ENCODE results near the gene ADARB2. TPM values are rescaled to one million over a fixed set of nuclear protein-coding genes. Genes with fewer than 3 reads are reported as not detected.

Gene ADARB2
- total and polyA plus RNA-seq, 2 donors (not counting 1 experiment from before 2014, with no cell fraction given), result not detected

GRCh38 chr10:1247598-1248261 lies 489.6 kb downstream of the ADARB2 start:
- Histone ChIP-seq H3K79me2 (ENCODE audit: control insufficient read depth, insufficient read depth, low read length) (no peaks in the 10 kb centered on the region), H3K27me3 (ENCODE audit: control insufficient read depth, insufficient read depth, low read length) (no peaks in the 10 kb centered on the region), H4K20me1 (ENCODE audit: control insufficient read depth, extremely low read depth, insufficient read depth, low read length) (no peaks in the 10 kb centered on the region), H3K4me3 (replicated peaks in 1 of 4; ENCODE audit: control extremely low read depth in 1 of 4, insufficient read depth in 1 of 4, low read depth in 3 of 4, low read length in 4 of 4) (no peak overlapping the region), H3K9me3 (ENCODE audit: control insufficient read depth, insufficient read depth, low read depth, low read length) (no peaks in the 10 kb centered on the region), H3K27ac (ENCODE audit: insufficient read depth, low read length) (no peak overlapping the region), H3K4me2 (ENCODE audit: extremely low read depth, insufficient read depth, low read length) (no peak overlapping the region), H3K4me1 (ENCODE audit: control insufficient read depth, extremely low read depth, insufficient read depth, low read length) (no peaks in the 10 kb centered on the region), H2AFZ (ENCODE audit: low read length) (no peak overlapping the region), H3K36me3 (ENCODE audit: control insufficient read depth, insufficient read depth, low read length) (no peaks in the 10 kb centered on the region), H3K9ac (ENCODE audit: insufficient read depth, low read length) (no peak overlapping the region)
- TF ChIP-seq CTCF (conservative IDR thresholded peaks at IDR 0.05 in 1 of 2, IDR thresholded peaks at IDR 0.05 in 1 of 2; ENCODE audit: low read depth in 1 of 2, low read length in 2 of 2), result no peak
- no peak for TF ChIP-seq EZH2 (IDR thresholded peaks at IDR 0.05; ENCODE audit: low read length, missing control alignments)
- no peak for DNase-seq (ENCODE audit: low read depth in 2 of 2)

DNA sequence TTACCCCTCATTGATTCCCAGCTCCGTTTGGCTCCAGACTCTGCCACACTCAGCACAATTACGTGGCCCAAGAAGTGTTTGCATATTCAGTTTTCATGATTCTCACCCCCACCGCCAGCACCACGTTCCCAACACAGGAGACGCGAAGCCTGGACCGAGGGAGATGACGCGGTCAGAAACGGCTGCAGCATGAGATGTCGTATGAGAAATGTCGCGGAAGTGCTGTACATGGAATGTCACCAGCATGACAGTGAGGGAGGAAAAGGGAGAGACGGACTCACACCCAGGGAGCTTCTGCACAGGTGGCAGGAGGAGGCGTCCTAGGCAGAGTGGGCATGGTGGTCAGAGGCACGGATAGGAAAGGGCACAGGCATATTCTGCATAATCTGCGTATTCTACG lies 492.8 kb downstream of the ADARB2 start:
- Histone ChIP-seq H3K9me3 (ENCODE audit: control insufficient read depth, insufficient read depth, low read depth, low read length) (no peaks in the 10 kb centered on the region), H3K4me3 (replicated peaks in 1 of 4; ENCODE audit: control extremely low read depth in 1 of 4, insufficient read depth in 1 of 4, low read depth in 3 of 4, low read length in 4 of 4) (no peak overlapping the region), H3K79me2 (ENCODE audit: control insufficient read depth, insufficient read depth, low read length) (no peaks in the 10 kb centered on the region), H3K36me3 (ENCODE audit: control insufficient read depth, insufficient read depth, low read length) (no peaks in the 10 kb centered on the region), H3K27ac (ENCODE audit: insufficient read depth, low read length) (no peak overlapping the region), H3K4me1 (ENCODE audit: control insufficient read depth, extremely low read depth, insufficient read depth, low read length) (no peaks in the 10 kb centered on the region), H3K4me2 (ENCODE audit: extremely low read depth, insufficient read depth, low read length) (no peak overlapping the region), H4K20me1 (ENCODE audit: control insufficient read depth, extremely low read depth, insufficient read depth, low read length) (no peaks in the 10 kb centered on the region), H3K27me3 (ENCODE audit: control insufficient read depth, insufficient read depth, low read length) (no peaks in the 10 kb centered on the region), H2AFZ (ENCODE audit: low read length) (no peak overlapping the region), H3K9ac (ENCODE audit: insufficient read depth, low read length) (no peak overlapping the region)
- no peak for DNase-seq (ENCODE audit: low read depth in 2 of 2)
- TF ChIP-seq CTCF (conservative IDR thresholded peaks at IDR 0.05 in 1 of 2, IDR thresholded peaks at IDR 0.05 in 1 of 2; ENCODE audit: low read depth in 1 of 2, low read length in 2 of 2) (no peak), EZH2 (IDR thresholded peaks at IDR 0.05; ENCODE audit: low read length, missing control alignments) (no peak)

DNA sequence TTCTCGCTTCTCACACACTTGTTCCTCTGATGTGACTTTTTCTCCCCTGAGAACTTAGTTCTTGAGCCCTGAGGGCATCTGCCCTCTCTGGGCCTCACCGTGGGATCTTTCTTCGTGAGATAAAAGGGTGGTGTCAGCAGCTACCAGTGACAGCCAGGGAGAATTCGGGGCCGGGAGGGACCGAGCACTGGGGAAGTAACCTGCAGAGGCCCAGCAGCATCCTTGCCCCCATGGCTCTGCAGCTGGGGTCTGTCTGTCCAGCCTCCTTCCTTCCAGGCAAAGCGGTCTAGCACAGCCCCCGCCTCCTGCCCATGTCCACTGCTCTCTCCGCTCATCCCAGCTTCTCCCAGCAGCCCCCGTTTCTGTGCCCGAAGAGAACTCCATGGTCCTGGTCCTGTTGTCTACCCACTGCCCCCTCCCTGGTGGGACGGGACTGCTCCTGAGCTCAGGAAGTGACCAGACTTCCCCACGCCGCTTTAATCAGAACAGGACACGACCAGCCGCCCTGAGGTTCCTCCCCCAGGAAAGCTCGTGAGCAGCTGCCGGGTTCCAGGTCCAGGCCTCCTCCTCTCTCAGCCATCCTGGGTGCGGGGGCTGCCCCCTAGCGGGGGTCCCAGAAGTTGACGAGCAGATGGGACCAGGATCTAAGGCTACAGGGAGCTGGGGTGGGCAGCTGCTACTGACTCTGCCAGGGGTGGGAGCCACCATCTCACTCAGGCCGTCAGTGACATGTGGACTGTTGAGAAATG lies 493.7 kb downstream of the ADARB2 start:
- DNase-seq (ENCODE audit: low read depth in 2 of 2), result no peak
- H3K36me3 ChIP-seq (ENCODE audit: control insufficient read depth, insufficient read depth, low read length), result no peaks in the 10 kb centered on the region
- no peaks in the 10 kb centered on the region for H3K27me3 ChIP-seq (ENCODE audit: control insufficient read depth, insufficient read depth, low read length)
- H3K79me2 ChIP-seq (ENCODE audit: control insufficient read depth, insufficient read depth, low read length), result no peaks in the 10 kb centered on the region
- no peak overlapping the region for H3K27ac ChIP-seq (ENCODE audit: insufficient read depth, low read length)
- H3K4me1 ChIP-seq (ENCODE audit: control insufficient read depth, extremely low read depth, insufficient read depth, low read length), result no peaks in the 10 kb centered on the region
- H3K9me3 ChIP-seq (ENCODE audit: control insufficient read depth, insufficient read depth, low read depth, low read length), result no peaks in the 10 kb centered on the region
- H3K4me2 ChIP-seq (ENCODE audit: extremely low read depth, insufficient read depth, low read length), result no peak overlapping the region
- no peak overlapping the region for H3K4me3 ChIP-seq (replicated peaks in 1 of 4; ENCODE audit: control extremely low read depth in 1 of 4, insufficient read depth in 1 of 4, low read depth in 3 of 4, low read length in 4 of 4)
- no peak overlapping the region for H3K9ac ChIP-seq (ENCODE audit: insufficient read depth, low read length)
- H4K20me1 ChIP-seq (ENCODE audit: control insufficient read depth, extremely low read depth, insufficient read depth, low read length), result no peaks in the 10 kb centered on the region
- no peak overlapping the region for H2AFZ ChIP-seq (ENCODE audit: low read length)
- TF ChIP-seq EZH2 (IDR thresholded peaks at IDR 0.05; ENCODE audit: low read length, missing control alignments), result no peak
